Neural cell (in vitro differentiated cells): ENCODE measurements around the gene HDAC7. TPM values are rescaled to one million over a fixed set of nuclear protein-coding genes. Genes with fewer than 3 reads are reported as not detected.

ENCODE experiments used
- H2AFZ ChIP-seq: fragments of 200-600, 300-800 bp; sonication (generic), shearing (Covaris generic); 2 replicates; pipeline ENCODE4 v1.6.0; 2014; ENCODE audit warnings: low read depth, mild to moderate bottlenecking, antibody characterized with exemption, low read length, moderate library complexity
- H3F3A ChIP-seq: fragments of 200-600 bp; shearing (Covaris generic); 2 replicates; pipeline ENCODE4 v1.6.1; 2016; ENCODE audit warnings: mild to moderate bottlenecking, moderate library complexity, mixed read lengths, antibody characterized with exemption, low read length; ENCODE audit not compliant: insufficient read depth, poor library complexity, severe bottlenecking
- H3K27ac ChIP-seq: fragments of 200-600, 300-800 bp; sonication (generic), shearing (Covaris generic); 2 replicates; pipeline ENCODE4 v1.5.1; 2014; ENCODE audit warnings: mild to moderate bottlenecking, low read length, moderate library complexity
- H3K27me3 ChIP-seq: fragments of 300-800, 200-600 bp; sonication (generic), shearing (Covaris generic); 2 replicates; pipeline ENCODE4 v1.6.0; 2014; ENCODE audit warnings: mild to moderate bottlenecking, low read depth, low read length, moderate library complexity; ENCODE audit not compliant: insufficient read depth
- H3K36me3 ChIP-seq: fragments of 300-800, 200-600 bp; sonication (generic), shearing (Covaris generic); 2 replicates; pipeline ENCODE4 v1.5.1; 2014; ENCODE audit warnings: mild to moderate bottlenecking, antibody characterized with exemption, low read length, moderate library complexity; ENCODE audit not compliant: insufficient read depth
- H3K4me2 ChIP-seq: fragments of 300-800, 200-600 bp; sonication (generic), shearing (Covaris generic); 2 replicates; pipeline ENCODE4 v1.6.0; 2014; ENCODE audit warnings: mild to moderate bottlenecking, low read length
- H3K4me3 ChIP-seq: fragments of 300-800, 200-600 bp; sonication (generic), shearing (Covaris generic); 2 replicates; pipeline ENCODE4 v1.5.1; 2014; ENCODE audit warnings: mild to moderate bottlenecking, low read length, moderate library complexity
- H3K79me2 ChIP-seq: fragments of 200-600 bp; shearing (Covaris generic); replicated peaks from 2 replicates; pipeline ENCODE4 v1.6.0; 2014; ENCODE audit warnings: mild to moderate bottlenecking, low read length, moderate library complexity; ENCODE audit not compliant: insufficient read depth
- H3K9ac ChIP-seq: fragments of 300-800, 200-600 bp; sonication (generic), shearing (Covaris generic); 2 replicates; pipeline ENCODE4 v1.6.1; 2016; ENCODE audit warnings: mild to moderate bottlenecking, low read length, mixed read lengths
- H3K9me2 ChIP-seq: fragments of 200-600 bp; shearing (Covaris generic); 2 replicates; pipeline ENCODE4 v1.6.1; 2016; ENCODE audit warnings: mild to moderate bottlenecking, low read length, mixed read lengths; ENCODE audit not compliant: insufficient read depth
- H3K9me3 ChIP-seq: fragments of 200-600, 300-800 bp; sonication (generic), shearing (Covaris generic); 2 replicates; pipeline ENCODE4 v1.6.1; 2016; ENCODE audit warnings: mild to moderate bottlenecking, mixed run types, low read length, moderate library complexity, mixed read lengths
- H4K20me1 ChIP-seq: fragments of 200-600 bp; shearing (Covaris generic); 2 replicates; pipeline ENCODE4 v1.6.1; 2016; ENCODE audit warnings: mild to moderate bottlenecking, mixed run types; ENCODE audit not compliant: insufficient read depth
- CTCF ChIP-seq: fragments of 450-650 bp; IDR thresholded peaks from 2 replicates; pipeline ENCODE4 v1.5.1; 2014; ENCODE audit warnings: antibody characterized with exemption, mild to moderate bottlenecking, moderate library complexity; ENCODE audit not compliant: poor library complexity, severe bottlenecking
- EP300 ChIP-seq: fragments of 450-650 bp; conservative IDR thresholded peaks from 2 replicates; pipeline ENCODE4 v1.6.1; 2014; ENCODE audit warnings: antibody characterized with exemption, mild to moderate bottlenecking, moderate library complexity; ENCODE audit not compliant: poor library complexity, severe bottlenecking
- EZH2 ChIP-seq: fragments of 200-600, 300-800 bp; shearing (Covaris generic), sonication (generic); IDR thresholded peaks from 2 replicates; pipeline ENCODE4 v1.6.1; 2014; ENCODE audit warnings: antibody characterized with exemption, low read length, borderline replicate concordance, mild to moderate bottlenecking; ENCODE audit not compliant: insufficient read depth, poor library complexity, severe bottlenecking
- MXI1 ChIP-seq: fragments of 450-650 bp; conservative IDR thresholded peaks from 2 replicates; pipeline ENCODE4 v1.6.1; 2014; ENCODE audit warnings: antibody characterized with exemption, mild to moderate bottlenecking; ENCODE audit not compliant: poor library complexity, severe bottlenecking
- POLR2AphosphoS5 ChIP-seq: IDR thresholded peaks from 2 replicates; pipeline ENCODE4 v1.6.1; 2012
- RAD21 ChIP-seq: fragments of 450-650 bp; conservative IDR thresholded peaks from 2 replicates; pipeline ENCODE4 v1.6.1; 2014; ENCODE audit warnings: antibody characterized with exemption, mild to moderate bottlenecking, moderate library complexity
- REST ChIP-seq: IDR thresholded peaks from 2 replicates; pipeline ENCODE4 v1.6.1; 2012; ENCODE audit warnings: borderline replicate concordance
- SMC3 ChIP-seq: fragments of 450-650 bp; conservative IDR thresholded peaks from 2 replicates; pipeline ENCODE4 v1.6.1; 2014; ENCODE audit warnings: antibody characterized with exemption, mild to moderate bottlenecking, moderate library complexity; ENCODE audit not compliant: poor library complexity
- TAF1 ChIP-seq: IDR thresholded peaks from 2 replicates; pipeline ENCODE4 v1.6.1; 2012; ENCODE audit warnings: low read depth
- polyA plus RNA-seq: library from polyadenylated mRNA; depleted of rRNA; stranded (reverse); fragments of >200 nt; gene quantifications from 2 replicates; pipeline ENCODE4 v1.2.3, GENCODE V29; 2014

HDAC7 gene
- polyA plus RNA-seq, 1 donor from 2014 or later = 30.2 TPM

GRCh38 chr12:47800582-47800981 lies 19.1 kb downstream of the HDAC7 start:
- H2AFZ ChIP-seq = no peak overlapping the region
- H3K9me2 ChIP-seq = no peaks in the 10 kb centered on the region
- H3K4me2 ChIP-seq = no peak overlapping the region
- no peak for TF ChIP-seq RAD21
- H3F3A ChIP-seq = no peaks in the 10 kb centered on the region
- H3K79me2 ChIP-seq = no peaks in the 10 kb centered on the region
- H3K9ac ChIP-seq = no peak overlapping the region
- H3K27ac ChIP-seq = no peak overlapping the region
- H4K20me1 ChIP-seq = no peaks in the 10 kb centered on the region
- H3K27me3 ChIP-seq = no peaks in the 10 kb centered on the region
- no peaks in the 10 kb centered on the region for H3K9me3 ChIP-seq
- no peak overlapping the region for H3K4me3 ChIP-seq
- H3K36me3 ChIP-seq = no peaks in the 10 kb centered on the region

GRCh38 chr12:47799357-47799955 lies 20.2 kb downstream of the HDAC7 start:
- no peak overlapping the region for H3K9ac ChIP-seq
- no peak overlapping the region for H3K4me2 ChIP-seq
- no peaks in the 10 kb centered on the region for H3F3A ChIP-seq
- no peak overlapping the region for H3K4me3 ChIP-seq
- no peaks in the 10 kb centered on the region for H3K9me2 ChIP-seq
- H3K27ac ChIP-seq = no peak overlapping the region
- no peaks in the 10 kb centered on the region for H3K27me3 ChIP-seq
- no peak overlapping the region for H2AFZ ChIP-seq
- H4K20me1 ChIP-seq = no peaks in the 10 kb centered on the region
- no peaks in the 10 kb centered on the region for H3K79me2 ChIP-seq
- no peaks in the 10 kb centered on the region for H3K36me3 ChIP-seq
- no peaks in the 10 kb centered on the region for H3K9me3 ChIP-seq
- TF ChIP-seq MXI1 (no peak), SMC3 (no peak), TAF1 (no peak), POLR2AphosphoS5 (no peak), REST (no peak), CTCF (no peak), EZH2 (no peak), RAD21 (no peak), EP300 (no peak)
